ENCODE measurements around the gene MYBPHL.
"Not testable (repeated sequence)": the region's sequence is repeated elsewhere in the genome, so short reads cannot be mapped to it uniquely, and the experiment has no call there.

Gene MYBPHL

GRCh38 chr1:109306832-109307273, at the start of gene MYBPHL:
TSS of gene MYBPHL (minus strand) at chr1:109307011. CDS start at chr1:109306991, 20 bp downstream.
- DNase-seq, result no peak

GRCh38 chr1:109356505-109356904, 49.7 kb upstream of the MYBPHL start:
- DNase-seq, result no peak

- DNase-seq, result no peak
Measured at GRCh38 chr1:109354929-109355328, 48.1 kb upstream of the MYBPHL start.

GRCh38 chr1:109351457-109351856, 44.6 kb upstream of the MYBPHL start:
- no peak for DNase-seq

- no peak for DNase-seq
Measured at GRCh38 chr1:109350655-109351054, 43.8 kb upstream of the MYBPHL start.

GRCh38 chr1:109350182-109350581, 43.4 kb upstream of the MYBPHL start:
- DNase-seq, result no peak

- DNase-seq, result no peak
Measured at GRCh38 chr1:109347511-109347910, 40.7 kb upstream of the MYBPHL start.

- no peak for DNase-seq
Measured at GRCh38 chr1:109341944-109342930, 35.4 kb upstream of the MYBPHL start.

GRCh38 chr1:109338608-109339007, 31.8 kb upstream of the MYBPHL start:
- DNase-seq, result no peak

GRCh38 chr1:109338091-109338490, 31.3 kb upstream of the MYBPHL start:
- DNase-seq, result no peak

GRCh38 chr1:109335091-109335490, 28.3 kb upstream of the MYBPHL start:
- no peak for DNase-seq

GRCh38 chr1:109331113-109331512, 24.3 kb upstream of the MYBPHL start:
- DNase-seq, result no peak

- no peak for DNase-seq
Measured at GRCh38 chr1:109327285-109327684, 20.5 kb upstream of the MYBPHL start.

GRCh38 chr1:109322974-109323373, 16.2 kb upstream of the MYBPHL start:
- DNase-seq, result no peak

- DNase-seq, result no peak
Measured at GRCh38 chr1:109319114-109319513, 12.3 kb upstream of the MYBPHL start.

- DNase-seq, result peak; percentile 19
Measured at GRCh38 chr1:109316506-109316905, 9.7 kb upstream of the MYBPHL start.

GRCh38 chr1:109315288-109315687, 8.5 kb upstream of the MYBPHL start:
- DNase-seq, result no peak

- DNase-seq, result no peak
Measured at GRCh38 chr1:109314795-109315194, 8.0 kb upstream of the MYBPHL start.

- DNase-seq, result no peak
Measured at GRCh38 chr1:109312978-109313775, 6.4 kb upstream of the MYBPHL start.

GRCh38 chr1:109312246-109312645, 5.4 kb upstream of the MYBPHL start:
- no peak for DNase-seq

- no peak for DNase-seq
Measured at GRCh38 chr1:109309347-109309746, 2.5 kb upstream of the MYBPHL start.

GRCh38 chr1:109307274-109308021, 637 bp upstream of the MYBPHL start:
- DNase-seq, result peak; percentile 59

- DNase-seq, result not testable (repeated sequence)
Measured at GRCh38 chr1:109305991-109306390, 820 bp downstream of the MYBPHL start.

Data from hematopoietic multipotent progenitor cell treated with erythropoietin and hydrocortisone succinate and interleukin-3 and kit ligand, for 6 days (in vitro differentiated cells).